GM12878 (cell line): ENCODE results near the gene GALNT17. TPM values are rescaled to one million over a fixed set of nuclear protein-coding genes. Genes with fewer than 3 reads are reported as not detected.

Experiments used
- ATAC-seq: fragments of 200-7000 bp; cut with Tn5 transposase; 3 replicates; pipeline ENCODE4 v1.9.1; 2020; ENCODE audit warnings: mild to moderate bottlenecking, moderate library complexity
- BruUV-seq: library from RNA; stranded (reverse); fragments of 400-500 nt; replicated peaks from 2 replicates; lab custom pipeline; 2021; lab: Mats Ljungman, UMichigan
- CTCF ChIA-PET: fragments of 300-600 bp; sonication (Branson Sonifier 250); formaldehyde crosslinking; extraction: SDS; loops from one replicate; lab custom pipeline; 2021; ENCODE audit warnings: inconsistent platforms; lab: Yijun Ruan, JAX
- POLR2A ChIA-PET: fragments of 350-600 bp; formaldehyde crosslinking; extraction: SDS; loops from one replicate; lab custom pipeline; 2021; ENCODE audit warnings: inconsistent platforms; lab: Charles Lee
- RAD21 ChIA-PET: fragments of 300-600 bp; sonication (Branson Sonifier 250); formaldehyde crosslinking; loops from one replicate; lab custom pipeline; 2023; ENCODE audit warnings: antibody characterized with exemption; ENCODE audit not compliant: unreplicated experiment; lab: Charles Lee
- SMC1A ChIA-PET: fragments of 300-600 bp; sonication (Branson Sonifier 250); formaldehyde crosslinking; loops from one replicate; lab custom pipeline; 2023; ENCODE audit not compliant: unreplicated experiment, uncharacterized antibody; lab: Charles Lee
- DNase-seq: peaks from one replicate; pipeline ENCODE4 v3.0.0-alpha.2; 2011; ENCODE audit warnings: low read depth, low spot score
- FAIRE-seq: peaks from 3 replicates; lab custom pipeline; 2011; peaks lifted over from hg19 to GRCh38; lab: Jason Lieb, UNC
- H2AFZ ChIP-seq: 2 replicates; pipeline ENCODE4 v1.6.0; 2011; ENCODE audit warnings: low read depth, low read length, control low read depth; ENCODE audit not compliant: control insufficient read depth
- H3K27ac ChIP-seq: 2 replicates; pipeline ENCODE4 v1.5.1; 2011; ENCODE audit warnings: control low read depth; ENCODE audit not compliant: control insufficient read depth, insufficient read depth
- H3K27me3 ChIP-seq, 2 experiments: replicated peaks in 1 of 2; 2 replicates each; pipeline versions ENCODE4 v1.6.0 to v1.6.1; 2011; ENCODE audit warnings: low read length in 1 of 2; ENCODE audit not compliant: control insufficient read depth in 2 of 2, insufficient read depth in 2 of 2
- H3K36me3 ChIP-seq, 2 experiments: 2 replicates each; pipeline ENCODE4 v1.5.1; 2011; ENCODE audit warnings: low read length in 1 of 2; ENCODE audit not compliant: control insufficient read depth in 2 of 2, insufficient read depth in 2 of 2
- H3K4me1 ChIP-seq: 2 replicates; pipeline ENCODE4 v1.6.1; 2011; ENCODE audit warnings: mild to moderate bottlenecking, low read length, moderate library complexity, mixed read lengths; ENCODE audit not compliant: control insufficient read depth, insufficient read depth
- H3K4me2 ChIP-seq: 2 replicates; pipeline ENCODE4 v1.6.0; 2011; ENCODE audit warnings: control low read depth; ENCODE audit not compliant: control insufficient read depth, insufficient read depth
- H3K4me3 ChIP-seq: fragments of 200-600 bp; sonication (generic); 2 replicates; pipeline ENCODE4 v1.5.1; 2016
- H3K79me2 ChIP-seq: 2 replicates; pipeline ENCODE4 v1.6.0; 2011; ENCODE audit warnings: low read length; ENCODE audit not compliant: control insufficient read depth, insufficient read depth
- H3K9ac ChIP-seq: 2 replicates; pipeline ENCODE4 v1.8.0; 2011; ENCODE audit warnings: low read length, control low read depth, mixed read lengths; ENCODE audit not compliant: control insufficient read depth, insufficient read depth
- H3K9me3 ChIP-seq: replicated peaks from 3 replicates; pipeline ENCODE4 v1.5.1; 2011; ENCODE audit warnings: mild to moderate bottlenecking, low read length; ENCODE audit not compliant: control insufficient read depth, insufficient read depth
- H4K20me1 ChIP-seq: 2 replicates; pipeline ENCODE4 v1.6.0; 2011; ENCODE audit not compliant: control insufficient read depth, insufficient read depth
- CUX1 ChIP-seq: IDR thresholded peaks from 2 replicates; pipeline ENCODE4 v1.6.1; 2012; ENCODE audit warnings: improper control_type of control experiment, low read depth, low read length; ENCODE audit not compliant: insufficient replicate concordance
- EP300 ChIP-seq, 2 experiments: fragments of 150-350 bp in 1 of 2; IDR thresholded peaks; 2 replicates each; pipeline ENCODE4 v1.6.1; 2011 to 2012; ENCODE audit warnings: low read depth in 2 of 2, low read length in 2 of 2, borderline replicate concordance in 1 of 2, improper control_type of control experiment in 1 of 2, inconsistent platforms in 1 of 2; ENCODE audit not compliant: control insufficient read depth in 1 of 2
- MYB ChIP-seq: fragments of 150-350 bp; IDR thresholded peaks from 2 replicates; pipeline ENCODE4 v1.6.1; 2014; ENCODE audit warnings: mild to moderate bottlenecking, low read depth, low read length, borderline replicate concordance
- SP1 ChIP-seq: IDR thresholded peaks from one replicate; pipeline ENCODE4 v1.6.1; 2011; ENCODE audit warnings: low read depth, low read length
- SUPT20H ChIP-seq: IDR thresholded peaks from 2 replicates; pipeline ENCODE4 v1.6.1; 2011; ENCODE audit warnings: low read depth, mild to moderate bottlenecking, low read length, moderate library complexity, borderline replicate concordance; ENCODE audit not compliant: control insufficient read depth
- WGBS: methylation state at CpG from one replicate; pipeline ENCODE4 v1.1.6; 2016; ENCODE audit warnings: low lambda C conversion rate; ENCODE audit not compliant: insufficient replicate concordance, insufficient coverage; ENCODE audit errors: missing lambda C conversion rate; 5-methylcytosine and 5-hydroxymethylcytosine counted together
- in situ Hi-C: fragments of 300-500 bp; cut with MboI; formaldehyde crosslinking; loops from 9 replicates; pipeline ENCODE4 v1.14.3; 2018; ENCODE audit warnings: mixed read lengths
- intact Hi-C: fragments of 100-400 bp; cut with micrococcal nuclease; formaldehyde crosslinking; loops from one replicate; pipeline ENCODE4 v1.14.2; 2022; ENCODE audit not compliant: unreplicated experiment
- polyA plus RNA-seq, 11 experiments: library from polyadenylated mRNA; depleted of rRNA in 4 of 11; unstranded in 6 of 11; stranded (reverse) in 5 of 11; fragments of >200 nt; fragmentation: Nextera tagmentation in 4 of 11; fragmentation: Illumina TruSeq in 1 of 11; extraction: Ambion mirVana in 4 of 11; extraction: Trizol in 1 of 11; gene quantifications; 1 replicate in 1 of 11; 2 replicates in 10 of 11; pipeline versions ENCODE4 v1.2.1 to v1.2.3, GENCODE V29; 2011 to 2016; ENCODE audit warnings: inconsistent platforms in 2 of 11, missing spikeins in 2 of 11, low read depth in 1 of 11
- total RNA-seq, 4 experiments: library from RNA; depleted of rRNA in 3 of 4; stranded (reverse); fragments of >200 nt in 3 of 4; fragmentation: Illumina TruSeq in 1 of 4; extraction: Trizol in 1 of 4; gene quantifications; 2 replicates each; pipeline versions ENCODE4 v1.2.1 to v1.2.3, GENCODE V29; 2013 to 2021

The GALNT17 gene
- total and polyA plus RNA-seq, 10 of the 15 experiments (the other 5 are each of a cell fraction or from before 2014, with no cell fraction given) = 0.12 to 0.15 TPM; not detected in 8

DNA sequence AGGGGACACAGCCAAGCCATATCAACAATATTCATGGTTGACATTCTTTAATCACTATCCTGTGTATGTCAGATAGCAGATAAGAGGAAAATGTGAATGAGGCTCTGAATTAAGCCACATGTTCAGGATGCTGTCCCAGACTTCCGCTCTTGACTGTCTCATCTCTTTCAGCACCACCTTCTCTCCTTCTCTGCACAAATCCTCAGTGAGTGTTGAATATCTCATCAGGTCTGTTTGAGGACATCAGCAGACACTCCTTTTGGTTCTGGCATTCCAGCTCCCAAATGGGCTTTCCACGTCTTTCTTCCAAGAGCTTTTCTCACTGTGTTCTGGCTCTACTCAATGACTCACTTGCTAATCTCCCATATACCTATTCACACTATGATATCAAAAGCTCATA lies 321.7 kb downstream of the GALNT17 start:
- no peak for DNase-seq
- no peaks in the 10 kb centered on the region for H3K27me3 ChIP-seq
- no peaks in the 10 kb centered on the region; the same call in 2 of the 3 replicates for H3K9me3 ChIP-seq
- TF ChIP-seq SUPT20H (no peak), EP300 (IDR thresholded peaks at IDR 0.05; ENCODE audit: borderline replicate concordance in 1 of 2, control insufficient read depth in 1 of 2, low read depth in 2 of 2, low read length in 2 of 2) (no peak)
- TF ChIP-seq, all 136 proteins: peak for 0
- no peak overlapping the region for H2AFZ ChIP-seq
- ChIA-PET POLR2A (no interaction called here), RAD21 (no interaction called here), SMC1A (no interaction called here), CTCF (no interaction called here)
- H3K79me2 ChIP-seq = no peaks in the 10 kb centered on the region
- in situ Hi-C loops = no loop called here
- H3K4me3 ChIP-seq = no peak overlapping the region
- ATAC-seq (no peak), FAIRE-seq (no peak)
- intact Hi-C loops = no loop called here
- H4K20me1 ChIP-seq = no peaks in the 10 kb centered on the region
- BruUV-seq = no TSS peak
- no peak overlapping the region for H3K9ac ChIP-seq
- H3K4me1 ChIP-seq = no peaks in the 10 kb centered on the region
- no peak overlapping the region for H3K27ac ChIP-seq
- no peak overlapping the region for H3K4me2 ChIP-seq
- H3K36me3 ChIP-seq = no peaks in the 10 kb centered on the region
- 23% methylated on average over 2 of the region's 2 CpGs for WGBS

- no peak for TF ChIP-seq CUX1
- no peak for TF ChIP-seq MYB
- TF ChIP-seq SP1 = no peak
- intact Hi-C loops = no loop called here
- CTCF ChIA-PET = no interaction called here
Observed at GRCh38 chr7:71454981-71455380, 323.0 kb downstream of the GALNT17 start.

More at GRCh38 chr7:71454981-71455380, 323.0 kb downstream of the GALNT17 start:
- Histone ChIP-seq H3K36me3 (no peaks in the 10 kb centered on the region), H3K79me2 (no peaks in the 10 kb centered on the region), H3K9me3 (no peaks in the 10 kb centered on the region; the same call in 2 of the 3 replicates), H3K27ac (no peak overlapping the region), H3K9ac (no peak overlapping the region), H3K27me3 (no peaks in the 10 kb centered on the region), H3K4me1 (no peaks in the 10 kb centered on the region), H2AFZ (no peak overlapping the region), H3K4me3 (no peak overlapping the region), H3K4me2 (no peak overlapping the region), H4K20me1 (no peaks in the 10 kb centered on the region)
- BruUV-seq = no TSS peak
- FAIRE-seq (no peak), DNase-seq (no peak), ATAC-seq (no peak)
- ChIA-PET SMC1A (no interaction called here), POLR2A (no interaction called here), RAD21 (no interaction called here)
- in situ Hi-C loops = no loop called here
